Upper lobe of right lung (tissue), 1 donor: ENCODE results near the gene SEC16A. TPM values are rescaled to one million over a fixed set of nuclear protein-coding genes. Genes with fewer than 3 reads are reported as not detected.

ENCODE experiments used
- ATAC-seq: fragments of 200-7000 bp; cut with Tn5 transposase; one replicate; pipeline ENCODE4 v1.9.1; 2020; ENCODE audit warnings: mild to moderate bottlenecking, moderate library complexity
- DNase-seq: peaks from one replicate; pipeline ENCODE4 v3.0.0-alpha.2; 2020
- H3K27ac ChIP-seq: fragments of 200-600 bp; one replicate; pipeline ENCODE4 v1.8.0; 2022
- H3K27me3 ChIP-seq: fragments of 200-600 bp; one replicate; pipeline ENCODE4 v1.8.0; 2022; ENCODE audit warnings: mild to moderate bottlenecking
- H3K36me3 ChIP-seq: fragments of 200-600 bp; one replicate; pipeline ENCODE4 v1.8.0; 2022
- H3K4me1 ChIP-seq: fragments of 200-600 bp; one replicate; pipeline ENCODE4 v1.8.0; 2022
- H3K4me3 ChIP-seq: fragments of 200-600 bp; one replicate; pipeline ENCODE4 v1.8.0; 2022; ENCODE audit warnings: mild to moderate bottlenecking
- H3K9me3 ChIP-seq: fragments of 200-600 bp; one replicate; pipeline ENCODE4 v1.8.0; 2022
- CTCF ChIP-seq: fragments of 200-600 bp; IDR thresholded peaks from one replicate; pipeline ENCODE4 v1.8.0; 2022; ENCODE audit warnings: antibody characterized with exemption
- intact Hi-C: fragments of 100-400 bp; cut with DNase I; formaldehyde crosslinking; loops from one replicate; pipeline ENCODE4 v1.11.0; 2022
- total RNA-seq: library from RNA; stranded (reverse); fragmentation: NEBNext Ultra II Directional; extraction: Animal tissue kit (Norgen Biotek cat#: 25700); gene quantifications from one replicate; pipeline ENCODE4 v1.2.1, GENCODE V29; 2021
- donor health status: DM: no; HTN: yes; CAD: no; lungs with severe emphysema.

The SEC16A gene
- total RNA-seq, 1 donor from 2014 or later, result 63.7 TPM

GRCh38 chr9:136400038-136400834 is 82.6 kb downstream of the SEC16A start, which contains the start of gene SNAPC4:
TSS of gene SNAPC4 (minus strand) at chr9:136400170. CDS start at chr9:136398428, 1,742 bp downstream.
- TF ChIP-seq CTCF, result peak; percentile 89
- peaks cover 18% of the 10 kb centered on the region for H3K4me1 ChIP-seq
- no peaks in the 10 kb centered on the region for H3K27me3 ChIP-seq
- H3K36me3 ChIP-seq, result peaks cover 42% of the 10 kb centered on the region
- intact Hi-C loops, result no loop called here
- H3K9me3 ChIP-seq, result no peaks in the 10 kb centered on the region
- H3K4me3 ChIP-seq, result peak within 1 kb of the TSS; percentile 92
- ATAC-seq (peak; percentile 97), DNase-seq (peak; percentile 94)
- H3K27ac ChIP-seq, result peak within 1 kb of the TSS; percentile 72

- no peak for TF ChIP-seq CTCF
- peak overlapping the region; percentile 92 for H3K4me3 ChIP-seq
- peaks cover 42% of the 10 kb centered on the region for H3K36me3 ChIP-seq
- DNase-seq (no peak), ATAC-seq (peak; percentile 12)
- peak overlapping the region; percentile 72 for H3K27ac ChIP-seq
- no peaks in the 10 kb centered on the region for H3K27me3 ChIP-seq
- intact Hi-C loops, result no loop called here
- no peaks in the 10 kb centered on the region for H3K9me3 ChIP-seq
- H3K4me1 ChIP-seq, result peaks cover 18% of the 10 kb centered on the region
Observed at GRCh38 chr9:136399176-136400037, 83.4 kb downstream of the SEC16A start.

- H3K4me1 ChIP-seq, result peaks cover 18% of the 10 kb centered on the region
- DNase-seq, result no peak
- H3K27me3 ChIP-seq, result no peaks in the 10 kb centered on the region
- H3K36me3 ChIP-seq, result peaks cover 40% of the 10 kb centered on the region
- no peaks in the 10 kb centered on the region for H3K9me3 ChIP-seq
- H3K4me3 ChIP-seq, result no peak overlapping the region
- no peak for ATAC-seq
- intact Hi-C loops, result no loop called here
- no peak for TF ChIP-seq CTCF
- no peak overlapping the region for H3K27ac ChIP-seq
Observed at GRCh38 chr9:136398286-136398685, 84.6 kb downstream of the SEC16A start.

GRCh38 chr9:136397643-136398042 is 85.2 kb downstream of the SEC16A start:
- H3K4me1 ChIP-seq, result peaks cover 18% of the 10 kb centered on the region
- no peaks in the 10 kb centered on the region for H3K9me3 ChIP-seq
- H3K4me3 ChIP-seq, result no peak overlapping the region
- TF ChIP-seq CTCF, result no peak
- no peak for DNase-seq
- no peaks in the 10 kb centered on the region for H3K27me3 ChIP-seq
- H3K36me3 ChIP-seq, result peaks cover 44% of the 10 kb centered on the region
- no peak for ATAC-seq
- intact Hi-C loops, result no loop called here
- H3K27ac ChIP-seq, result no peak overlapping the region

- H3K27ac ChIP-seq, result no peak overlapping the region
- intact Hi-C loops, result no loop called here
- H3K27me3 ChIP-seq, result no peaks in the 10 kb centered on the region
- TF ChIP-seq CTCF, result no peak
- H3K4me1 ChIP-seq, result peaks cover 18% of the 10 kb centered on the region
- ATAC-seq, result no peak
- no peak overlapping the region for H3K4me3 ChIP-seq
- no peaks in the 10 kb centered on the region for H3K9me3 ChIP-seq
- peaks cover 50% of the 10 kb centered on the region for H3K36me3 ChIP-seq
- DNase-seq, result no peak
Observed at GRCh38 chr9:136396219-136396515, 86.7 kb downstream of the SEC16A start.
